GM12878 (cell line): ENCODE measurements around the gene MMP12. TPM values are rescaled to one million over a fixed set of nuclear protein-coding genes. Genes with fewer than 3 reads are reported as not detected.

Experiments used
- ATAC-seq: fragments of 200-7000 bp; cut with Tn5 transposase; 3 replicates; pipeline ENCODE4 v1.9.1; 2020; ENCODE audit warnings: mild to moderate bottlenecking, moderate library complexity
- BruUV-seq: library from RNA; stranded (reverse); fragments of 400-500 nt; replicated peaks from 2 replicates; lab custom pipeline; 2021; lab: Mats Ljungman, UMichigan
- CTCF ChIA-PET: fragments of 300-600 bp; sonication (Branson Sonifier 250); formaldehyde crosslinking; extraction: SDS; loops from one replicate; lab custom pipeline; 2021; ENCODE audit warnings: inconsistent platforms; lab: Yijun Ruan, JAX
- POLR2A ChIA-PET: fragments of 350-600 bp; formaldehyde crosslinking; extraction: SDS; loops from one replicate; lab custom pipeline; 2021; ENCODE audit warnings: inconsistent platforms; lab: Charles Lee
- RAD21 ChIA-PET: fragments of 300-600 bp; sonication (Branson Sonifier 250); formaldehyde crosslinking; loops from one replicate; lab custom pipeline; 2023; ENCODE audit warnings: antibody characterized with exemption; ENCODE audit not compliant: unreplicated experiment; lab: Charles Lee
- SMC1A ChIA-PET: fragments of 300-600 bp; sonication (Branson Sonifier 250); formaldehyde crosslinking; loops from one replicate; lab custom pipeline; 2023; ENCODE audit not compliant: unreplicated experiment, uncharacterized antibody; lab: Charles Lee
- DNase-seq: peaks from one replicate; pipeline ENCODE4 v3.0.0-alpha.2; 2011; ENCODE audit warnings: low read depth, low spot score
- FAIRE-seq: peaks from 3 replicates; lab custom pipeline; 2011; peaks lifted over from hg19 to GRCh38; lab: Jason Lieb, UNC
- H2AFZ ChIP-seq: 2 replicates; pipeline ENCODE4 v1.6.0; 2011; ENCODE audit warnings: low read depth, low read length, control low read depth; ENCODE audit not compliant: control insufficient read depth
- H3K27ac ChIP-seq: 2 replicates; pipeline ENCODE4 v1.5.1; 2011; ENCODE audit warnings: control low read depth; ENCODE audit not compliant: control insufficient read depth, insufficient read depth
- H3K27me3 ChIP-seq, 2 experiments: replicated peaks in 1 of 2; 2 replicates each; pipeline versions ENCODE4 v1.6.0 to v1.6.1; 2011; ENCODE audit warnings: low read length in 1 of 2; ENCODE audit not compliant: control insufficient read depth in 2 of 2, insufficient read depth in 2 of 2
- H3K36me3 ChIP-seq, 2 experiments: 2 replicates each; pipeline ENCODE4 v1.5.1; 2011; ENCODE audit warnings: low read length in 1 of 2; ENCODE audit not compliant: control insufficient read depth in 2 of 2, insufficient read depth in 2 of 2
- H3K4me1 ChIP-seq: 2 replicates; pipeline ENCODE4 v1.6.1; 2011; ENCODE audit warnings: mild to moderate bottlenecking, low read length, moderate library complexity, mixed read lengths; ENCODE audit not compliant: control insufficient read depth, insufficient read depth
- H3K4me2 ChIP-seq: 2 replicates; pipeline ENCODE4 v1.6.0; 2011; ENCODE audit warnings: control low read depth; ENCODE audit not compliant: control insufficient read depth, insufficient read depth
- H3K4me3 ChIP-seq: fragments of 200-600 bp; sonication (generic); 2 replicates; pipeline ENCODE4 v1.5.1; 2016
- H3K79me2 ChIP-seq: 2 replicates; pipeline ENCODE4 v1.6.0; 2011; ENCODE audit warnings: low read length; ENCODE audit not compliant: control insufficient read depth, insufficient read depth
- H3K9ac ChIP-seq: 2 replicates; pipeline ENCODE4 v1.8.0; 2011; ENCODE audit warnings: low read length, control low read depth, mixed read lengths; ENCODE audit not compliant: control insufficient read depth, insufficient read depth
- H3K9me3 ChIP-seq: replicated peaks from 3 replicates; pipeline ENCODE4 v1.5.1; 2011; ENCODE audit warnings: mild to moderate bottlenecking, low read length; ENCODE audit not compliant: control insufficient read depth, insufficient read depth
- H4K20me1 ChIP-seq: 2 replicates; pipeline ENCODE4 v1.6.0; 2011; ENCODE audit not compliant: control insufficient read depth, insufficient read depth
- KLF5 ChIP-seq: fragments of 450-650 bp; IDR thresholded peaks from 2 replicates; pipeline ENCODE4 v1.6.1; 2014; ENCODE audit warnings: mild to moderate bottlenecking; ENCODE audit not compliant: partially characterized antibody
- MTA3 ChIP-seq: IDR thresholded peaks from 2 replicates; pipeline ENCODE4 v1.6.1; 2012; ENCODE audit warnings: low read length, inconsistent platforms, borderline replicate concordance
- NR2C1 ChIP-seq: fragments of 450-650 bp; IDR thresholded peaks from 2 replicates; pipeline ENCODE4 v1.6.1; 2017; ENCODE audit warnings: antibody characterized with exemption, mild to moderate bottlenecking, moderate library complexity
- SMAD5 ChIP-seq: IDR thresholded peaks from 2 replicates; pipeline ENCODE4 v1.6.1; 2016; ENCODE audit warnings: antibody characterized with exemption, low read depth
- ZBTB11 ChIP-seq: fragments of 450-650 bp; formaldehyde crosslinking; IDR thresholded peaks from 2 replicates; pipeline ENCODE4 v1.5.0; 2022; ENCODE audit warnings: mild to moderate bottlenecking, missing genetic modification characterization
- WGBS: methylation state at CpG from one replicate; pipeline ENCODE4 v1.1.6; 2016; ENCODE audit warnings: low lambda C conversion rate; ENCODE audit not compliant: insufficient replicate concordance, insufficient coverage; ENCODE audit errors: missing lambda C conversion rate; 5-methylcytosine and 5-hydroxymethylcytosine counted together
- in situ Hi-C: fragments of 300-500 bp; cut with MboI; formaldehyde crosslinking; loops from 9 replicates; pipeline ENCODE4 v1.14.3; 2018; ENCODE audit warnings: mixed read lengths
- intact Hi-C: fragments of 100-400 bp; cut with micrococcal nuclease; formaldehyde crosslinking; loops from one replicate; pipeline ENCODE4 v1.14.2; 2022; ENCODE audit not compliant: unreplicated experiment
- polyA plus RNA-seq, 11 experiments: library from polyadenylated mRNA; depleted of rRNA in 4 of 11; unstranded in 6 of 11; stranded (reverse) in 5 of 11; fragments of >200 nt; fragmentation: Nextera tagmentation in 4 of 11; fragmentation: Illumina TruSeq in 1 of 11; extraction: Ambion mirVana in 4 of 11; extraction: Trizol in 1 of 11; gene quantifications; 1 replicate in 1 of 11; 2 replicates in 10 of 11; pipeline versions ENCODE4 v1.2.1 to v1.2.3, GENCODE V29; 2011 to 2016; ENCODE audit warnings: inconsistent platforms in 2 of 11, missing spikeins in 2 of 11, low read depth in 1 of 11
- total RNA-seq, 4 experiments: library from RNA; depleted of rRNA in 3 of 4; stranded (reverse); fragments of >200 nt in 3 of 4; fragmentation: Illumina TruSeq in 1 of 4; extraction: Trizol in 1 of 4; gene quantifications; 2 replicates each; pipeline versions ENCODE4 v1.2.1 to v1.2.3, GENCODE V29; 2013 to 2021

MMP12 gene
- total and polyA plus RNA-seq, 10 of the 15 experiments (the other 5 are each of a cell fraction or from before 2014, with no cell fraction given): 0.14 TPM; not detected in 9

GRCh38 chr11:102891736-102892135 is 17.0 kb upstream of the MMP12 start:
- SMC1A ChIA-PET: interaction anchor here (0.7 kb wide), 1 partner anchor 9 kb away, joined by 3 read pairs; no protein-coding TSS in a partner anchor
- Histone ChIP-seq H3K27ac (no peak overlapping the region), H3K79me2 (no peaks in the 10 kb centered on the region), H2AFZ (no peak overlapping the region)
- CTCF ChIA-PET: no interaction called here
- POLR2A ChIA-PET: interaction anchor here (0.7 kb wide), 1 partner anchor 91 kb away, joined by 3 read pairs; no protein-coding TSS in a partner anchor
- ATAC-seq: no peak
- in situ Hi-C loops: no loop called here
- TF ChIP-seq NR2C1 (no peak), KLF5 (no peak), MTA3 (no peak), SMAD5 (no peak), ZBTB11 (CRISPR knock-in tag) (no peak)
- TF ChIP-seq, all 136 proteins: peak for 0
- no TSS peak for BruUV-seq
- intact Hi-C loops: no loop called here
- 0 out of 3 replicates have a peak, but pooled peaks cover 1% of the 10 kb centered on the region for H3K9me3 ChIP-seq
- FAIRE-seq (no peak), DNase-seq (no peak)
- 80% methylated on average over 1 of the region's 1 CpG for WGBS
- RAD21 ChIA-PET: interaction anchor here (1.0 kb wide), 1 partner anchor 23 kb away, joined by 3 read pairs; no protein-coding TSS in a partner anchor
- H3K27me3 ChIP-seq: no peaks in the 10 kb centered on the region; a peak in 1 of 4 replicates
- no peak overlapping the region for H3K9ac ChIP-seq
- no peaks in the 10 kb centered on the region for H3K36me3 ChIP-seq
- H4K20me1 ChIP-seq: no peaks in the 10 kb centered on the region
- H3K4me3 ChIP-seq: no peak overlapping the region
- H3K4me2 ChIP-seq: no peak overlapping the region
- no peaks in the 10 kb centered on the region for H3K4me1 ChIP-seq
